SK-N-SH (cell line): ENCODE results near the gene GNAL. TPM values are rescaled to one million over a fixed set of nuclear protein-coding genes. Genes with fewer than 3 reads are reported as not detected.

Experiments
- CTCF ChIA-PET: fragments of 300-600, 350-600 bp; formaldehyde crosslinking; extraction: SDS; loops from one replicate; lab custom pipeline; 2021; lab: Yijun Ruan, JAX
- POLR2A ChIA-PET: fragments of 350-600 bp; sonication (Branson Sonifier 250); formaldehyde crosslinking; extraction: SDS; loops from one replicate; lab custom pipeline; 2020; ENCODE audit warnings: antibody characterized with exemption, inconsistent platforms; lab: Yijun Ruan, JAX
- DNase-seq: peaks from one replicate; pipeline ENCODE4 v3.0.0; 2012
- H2AFZ ChIP-seq: fragments of 200-600 bp; sonication (generic); 2 replicates; pipeline ENCODE4 v1.8.1; 2016; ENCODE audit warnings: antibody characterized with exemption, mild to moderate bottlenecking, low read depth
- H3F3A ChIP-seq: fragments of 200-600 bp; sonication (generic); replicated peaks from 2 replicates; pipeline ENCODE3; 2016; ENCODE audit warnings: antibody characterized with exemption, mild to moderate bottlenecking; ENCODE audit not compliant: insufficient read depth
- H3K27ac ChIP-seq, 2 experiments: fragments of 200-500 bp in 1 of 2; fragments of 200-600 bp in 1 of 2; sonication (Bioruptor generic) in 1 of 2; sonication (generic), shearing (Covaris generic) in 1 of 2; 2 replicates each; pipeline versions ENCODE4 v1.5.1 to v1.6.1; 2014 to 2016; ENCODE audit warnings: low read depth in 2 of 2, inconsistent platforms in 1 of 2, low read length in 1 of 2, mild to moderate bottlenecking in 1 of 2, mixed read lengths in 1 of 2
- H3K27me3 ChIP-seq: fragments of 200-600 bp; sonication (generic), shearing (Covaris generic); 2 replicates; pipeline ENCODE4 v1.6.1; 2016; ENCODE audit warnings: mixed run types; ENCODE audit not compliant: insufficient read depth
- H3K36me3 ChIP-seq, 2 experiments: fragments of 200-500 bp in 1 of 2; fragments of 200-600 bp in 1 of 2; sonication (Bioruptor generic) in 1 of 2; sonication (generic) in 1 of 2; replicated peaks in 1 of 2; 2 replicates each; pipeline versions ENCODE3 to v1.5.1; 2014 to 2016; ENCODE audit warnings: low read length in 1 of 2, mild to moderate bottlenecking in 1 of 2; ENCODE audit not compliant: insufficient read depth in 2 of 2, control insufficient read depth in 1 of 2
- H3K4me1 ChIP-seq, 2 experiments: fragments of 200-500 bp in 1 of 2; fragments of 200-600 bp in 1 of 2; sonication (Bioruptor generic) in 1 of 2; sonication (generic), shearing (Covaris generic) in 1 of 2; 2 replicates each; pipeline versions ENCODE4 v1.5.1 to v1.6.1; 2014 to 2016; ENCODE audit warnings: low read depth in 1 of 2, low read length in 1 of 2, mixed run types in 1 of 2; ENCODE audit not compliant: insufficient read depth in 2 of 2, control insufficient read depth in 1 of 2
- H3K4me2 ChIP-seq: fragments of 200-600 bp; sonication (generic), shearing (Covaris generic); 2 replicates; pipeline ENCODE4 v1.6.1; 2017; ENCODE audit warnings: mixed run types
- H3K4me3 ChIP-seq, 2 experiments: fragments of 200-500 bp in 1 of 2; fragments of 200-600 bp in 1 of 2; sonication (Bioruptor generic) in 1 of 2; sonication (generic), shearing (Covaris generic) in 1 of 2; 2 replicates each; pipeline versions ENCODE4 v1.5.1 to v1.8.1; 2014 to 2016; ENCODE audit warnings: low read depth in 2 of 2, inconsistent platforms in 1 of 2, low read length in 1 of 2, mild to moderate bottlenecking in 1 of 2, mixed read lengths in 1 of 2, moderate library complexity in 1 of 2
- H3K79me2 ChIP-seq: fragments of 200-600 bp; sonication (generic); 2 replicates; pipeline ENCODE4 v1.8.1; 2017; ENCODE audit warnings: mild to moderate bottlenecking; ENCODE audit not compliant: insufficient read depth
- H3K9ac ChIP-seq: fragments of 200-600 bp; sonication (generic); 2 replicates; pipeline ENCODE4 v1.6.1; 2017; ENCODE audit warnings: mixed run types
- H3K9me2 ChIP-seq: fragments of 200-600 bp; sonication (generic); 2 replicates; pipeline ENCODE4 v1.6.1; 2017; ENCODE audit warnings: mixed run types
- H3K9me3 ChIP-seq: fragments of 200-600 bp; sonication (generic); 2 replicates; pipeline ENCODE4 v1.6.1; 2017; ENCODE audit warnings: mixed run types, mild to moderate bottlenecking, moderate library complexity
- H4K20me1 ChIP-seq: fragments of 200-600 bp; sonication (generic); 2 replicates; pipeline ENCODE4 v1.6.1; 2017; ENCODE audit warnings: mild to moderate bottlenecking, mixed run types; ENCODE audit not compliant: insufficient read depth
- CHD2 ChIP-seq: fragments of 150-350 bp; IDR thresholded peaks from 2 replicates; pipeline ENCODE4 v1.6.1; 2018; ENCODE audit warnings: low read length; ENCODE audit not compliant: partially characterized antibody
- EZH2phosphoT487 ChIP-seq: fragments of 200-600 bp; sonication (generic); IDR thresholded peaks from 2 replicates; pipeline ENCODE4 v1.6.1; 2017; ENCODE audit warnings: low read depth, mixed run types, mild to moderate bottlenecking, antibody characterized with exemption, moderate library complexity, borderline replicate concordance
- FOSL2 ChIP-seq: IDR thresholded peaks from 2 replicates; pipeline ENCODE4 v1.4.0; 2012; ENCODE audit warnings: low read depth, mild to moderate bottlenecking, moderate library complexity, borderline replicate concordance
- FOXJ3 ChIP-seq: sonication (generic); formaldehyde crosslinking; IDR thresholded peaks from 2 replicates; pipeline ENCODE4 v1.5.1; 2020; ENCODE audit warnings: mild to moderate bottlenecking, missing genetic modification reagents
- GATA2 ChIP-seq: sonication (generic); formaldehyde crosslinking; IDR thresholded peaks from 2 replicates; pipeline ENCODE4 v1.5.0; 2020; ENCODE audit warnings: mild to moderate bottlenecking, missing genetic modification reagents
- IRF3 ChIP-seq: fragments of 150-350 bp; IDR thresholded peaks from 2 replicates; pipeline ENCODE4 v1.6.1; 2016; ENCODE audit warnings: mild to moderate bottlenecking, low read depth, low read length
- MAX ChIP-seq: IDR thresholded peaks from 2 replicates; pipeline ENCODE4 v1.4.0; 2012; ENCODE audit warnings: low read depth
- MEF2A ChIP-seq: IDR thresholded peaks from 2 replicates; pipeline ENCODE4 v1.4.0; 2012; ENCODE audit warnings: low read depth, borderline replicate concordance
- MXI1 ChIP-seq: IDR thresholded peaks from 2 replicates; pipeline ENCODE4 v1.6.1; 2012; ENCODE audit warnings: mild to moderate bottlenecking, low read depth, low read length, improper control_type of control experiment
- NRF1 ChIP-seq: IDR thresholded peaks from 2 replicates; pipeline ENCODE4 v1.6.1; 2012; ENCODE audit warnings: low read depth, mild to moderate bottlenecking, low read length
- RAD21 ChIP-seq: IDR thresholded peaks from 2 replicates; pipeline ENCODE4 v1.6.1; 2012; ENCODE audit warnings: mild to moderate bottlenecking, low read length
- RFX5 ChIP-seq: IDR thresholded peaks from 2 replicates; pipeline ENCODE4 v1.6.1; 2012; ENCODE audit warnings: mild to moderate bottlenecking, improper control_type of control experiment, low read length
- RXRA ChIP-seq: IDR thresholded peaks from 2 replicates; pipeline ENCODE4 v1.4.0; 2012; ENCODE audit warnings: low read depth, mild to moderate bottlenecking, borderline replicate concordance
- TAF1 ChIP-seq: IDR thresholded peaks from 2 replicates; pipeline ENCODE4 v1.6.1; 2012; ENCODE audit warnings: low read depth, mild to moderate bottlenecking, low read length, moderate library complexity, borderline replicate concordance
- TEAD4 ChIP-seq: IDR thresholded peaks from 2 replicates; pipeline ENCODE4 v1.4.0; 2012; ENCODE audit warnings: mild to moderate bottlenecking, borderline replicate concordance; ENCODE audit not compliant: insufficient read depth
- USF1 ChIP-seq: IDR thresholded peaks from 2 replicates; pipeline ENCODE4 v1.4.0; 2012; ENCODE audit warnings: low read depth, borderline replicate concordance
- USF2 ChIP-seq: fragments of 150-350 bp; IDR thresholded peaks from 2 replicates; pipeline ENCODE4 v1.6.1; 2017; ENCODE audit warnings: antibody characterized with exemption, low read length, low read depth, borderline replicate concordance
- WGBS: methylation state at CpG from one replicate; pipeline ENCODE4 v1.1.6; 2017; ENCODE audit warnings: low lambda C conversion rate; 5-methylcytosine and 5-hydroxymethylcytosine counted together
- polyA plus RNA-seq, 3 experiments: library from polyadenylated mRNA; depleted of rRNA; stranded (reverse); fragments of >200 nt; gene quantifications; 2 replicates each; pipeline ENCODE4 v1.2.3, GENCODE V29; 2012

Gene GNAL
- polyA plus RNA-seq, 1 of the 3 experiments (the other 2 are of a cell fraction), result 0.13 TPM

GRCh38 chr18:11866329-11866728, 177.3 kb downstream of the GNAL start (continued):
- TF ChIP-seq MEF2A, result no peak
- TF ChIP-seq GATA2 (CRISPR knock-in tag), result no peak
- no peak for TF ChIP-seq RFX5
- TF ChIP-seq RXRA, result no peak
- TF ChIP-seq RAD21, result no peak
- no peak for TF ChIP-seq CHD2
- no peak for TF ChIP-seq TEAD4
- no peak for TF ChIP-seq MXI1
- TF ChIP-seq NRF1, result no peak
- TF ChIP-seq EZH2phosphoT487, result no peak

- Histone ChIP-seq H3K27me3 (peaks cover 15% of the 10 kb centered on the region; the same call in 1 of the 2 replicates), H3K27ac (no peak overlapping the region), H3K4me1 (no peaks in the 10 kb centered on the region), H2AFZ (no peak overlapping the region), H3K9ac (no peak overlapping the region), H3K79me2 (no peaks in the 10 kb centered on the region), H4K20me1 (no peaks in the 10 kb centered on the region), H3K9me2 (no peaks in the 10 kb centered on the region), H3K4me2 (no peak overlapping the region), H3F3A (no peaks in the 10 kb centered on the region), H3K9me3 (no peaks in the 10 kb centered on the region), H3K36me3 (no peaks in the 10 kb centered on the region), H3K4me3 (no peak overlapping the region)
- 25% methylated on average over 1 of the region's 5 CpGs for WGBS
- ChIA-PET CTCF (interaction anchor here (1.2 kb wide), 1 partner anchor 27 kb away, joined by 3 read pairs; no protein-coding TSS in a partner anchor), POLR2A (no interaction called here)
- TF ChIP-seq MAX, result no peak
- TF ChIP-seq TAF1, result no peak
- no peak for TF ChIP-seq USF1
- no peak for DNase-seq
These were observed 177.7 kb downstream of the GNAL start for GRCh38 chr18:11866764-11867163.

- 77% methylated on average over 8 of the region's 8 CpGs for WGBS
- Histone ChIP-seq H3K9me2 (no peaks in the 10 kb centered on the region), H3K27me3 (peaks cover 15% of the 10 kb centered on the region; the same call in 1 of the 2 replicates), H2AFZ (no peak overlapping the region), H3K9ac (no peak overlapping the region), H3K4me2 (no peak overlapping the region), H3K9me3 (no peaks in the 10 kb centered on the region), H3K36me3 (no peaks in the 10 kb centered on the region), H3K79me2 (no peaks in the 10 kb centered on the region), H3K4me1 (no peaks in the 10 kb centered on the region), H4K20me1 (no peaks in the 10 kb centered on the region), H3F3A (no peaks in the 10 kb centered on the region), H3K4me3 (no peak overlapping the region), H3K27ac (no peak overlapping the region)
- TF ChIP-seq FOXJ3 (CRISPR knock-in tag) (no peak), IRF3 (no peak), NRF1 (no peak), TEAD4 (no peak), USF2 (no peak), FOSL2 (no peak), MEF2A (no peak)
- POLR2A ChIA-PET, result no interaction called here
- DNase-seq, result no peak
- CTCF ChIA-PET, result interaction anchor here (1.0 kb wide), 1 partner anchor 70 kb away, joined by 4 read pairs; no protein-coding TSS in a partner anchor
These were observed 179.2 kb downstream of the GNAL start for GRCh38 chr18:11868230-11868629.
